ENCODE measurements around the gene PI4KB. TPM values are rescaled to one million over a fixed set of nuclear protein-coding genes. Genes with fewer than 3 reads are reported as not detected.
A peak's percentile ranks its signal among the peaks of the same experiment; 100 is the strongest.

PI4KB gene
- total and polyA plus RNA-seq, 2 of the 13 experiments (the other 11 are each of a cell fraction or from before 2014, with no cell fraction given): 19.5 to 29.3 TPM

- TF ChIP-seq ZMAT5 (CRISPR knock-in tag; IDR thresholded peaks at IDR 0.05; ENCODE audit: borderline replicate concordance, low read depth): no peak
- TF ChIP-seq TAF1 (CRISPR knock-in tag; IDR thresholded peaks at IDR 0.05): peak; percentile 8; the same call in 1 of the 2 replicates
- TF ChIP-seq, protein P1, sequence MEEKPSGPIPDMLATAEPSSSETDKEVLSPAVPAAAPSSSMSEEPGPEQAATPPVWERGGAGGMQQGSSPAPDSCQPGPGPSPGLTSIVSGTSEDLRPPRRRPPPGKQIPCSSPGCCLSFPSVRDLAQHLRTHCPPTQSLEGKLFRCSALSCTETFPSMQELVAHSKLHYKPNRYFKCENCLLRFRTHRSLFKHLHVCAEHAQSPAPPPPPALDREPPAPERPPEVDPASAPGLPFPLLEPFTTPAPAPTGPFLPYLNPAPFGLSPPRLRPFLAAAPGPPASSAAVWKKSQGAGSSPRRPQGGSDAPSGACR (CRISPR knock-in tag; IDR thresholded peaks at IDR 0.05): no peak
- no peak for TF ChIP-seq PPARG (CRISPR knock-in tag; conservative IDR thresholded peaks at IDR 0.05)
- TF ChIP-seq ETV6 (CRISPR knock-in tag; conservative IDR thresholded peaks at IDR 0.05): no peak
- no peak for TF ChIP-seq STAT5B (CRISPR knock-in tag; IDR thresholded peaks at IDR 0.05)
- no peak for TF ChIP-seq IRX3 (CRISPR knock-in tag; IDR thresholded peaks at IDR 0.05; ENCODE audit: borderline replicate concordance, low read depth)
- no peak for TF ChIP-seq ZC3H13 (CRISPR knock-in tag; IDR thresholded peaks at IDR 0.05)
- TF ChIP-seq, protein P2, sequence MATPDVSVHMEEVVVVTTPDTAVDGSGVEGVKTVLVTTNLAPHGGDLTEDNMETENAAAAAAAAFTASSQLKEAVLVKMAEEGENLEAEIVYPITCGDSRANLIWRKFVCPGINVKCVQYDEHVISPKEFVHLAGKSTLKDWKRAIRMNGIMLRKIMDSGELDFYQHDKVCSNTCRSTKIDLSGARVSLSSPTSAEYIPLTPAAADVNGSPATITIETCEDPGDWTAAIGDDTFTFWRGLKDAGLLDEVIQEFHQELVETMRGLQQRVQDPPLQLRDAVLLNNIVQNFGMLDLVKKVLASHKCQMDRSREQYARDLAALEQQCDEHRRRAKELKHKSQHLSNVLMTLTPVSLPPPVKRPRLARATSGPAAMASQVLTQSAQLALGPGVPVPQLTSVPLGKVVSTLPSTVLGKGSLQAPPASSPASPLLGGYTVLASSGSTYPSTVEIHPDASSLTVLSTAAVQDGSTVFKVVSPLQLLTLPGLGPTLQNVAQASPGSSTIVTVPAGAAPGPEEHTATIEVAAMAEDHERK (CRISPR knock-in tag; IDR thresholded peaks at IDR 0.05; ENCODE audit: low read depth): no peak
- TF ChIP-seq SP5 (CRISPR knock-in tag; IDR thresholded peaks at IDR 0.05; ENCODE audit: borderline replicate concordance, low read depth): no peak
- TF ChIP-seq, protein P3, sequence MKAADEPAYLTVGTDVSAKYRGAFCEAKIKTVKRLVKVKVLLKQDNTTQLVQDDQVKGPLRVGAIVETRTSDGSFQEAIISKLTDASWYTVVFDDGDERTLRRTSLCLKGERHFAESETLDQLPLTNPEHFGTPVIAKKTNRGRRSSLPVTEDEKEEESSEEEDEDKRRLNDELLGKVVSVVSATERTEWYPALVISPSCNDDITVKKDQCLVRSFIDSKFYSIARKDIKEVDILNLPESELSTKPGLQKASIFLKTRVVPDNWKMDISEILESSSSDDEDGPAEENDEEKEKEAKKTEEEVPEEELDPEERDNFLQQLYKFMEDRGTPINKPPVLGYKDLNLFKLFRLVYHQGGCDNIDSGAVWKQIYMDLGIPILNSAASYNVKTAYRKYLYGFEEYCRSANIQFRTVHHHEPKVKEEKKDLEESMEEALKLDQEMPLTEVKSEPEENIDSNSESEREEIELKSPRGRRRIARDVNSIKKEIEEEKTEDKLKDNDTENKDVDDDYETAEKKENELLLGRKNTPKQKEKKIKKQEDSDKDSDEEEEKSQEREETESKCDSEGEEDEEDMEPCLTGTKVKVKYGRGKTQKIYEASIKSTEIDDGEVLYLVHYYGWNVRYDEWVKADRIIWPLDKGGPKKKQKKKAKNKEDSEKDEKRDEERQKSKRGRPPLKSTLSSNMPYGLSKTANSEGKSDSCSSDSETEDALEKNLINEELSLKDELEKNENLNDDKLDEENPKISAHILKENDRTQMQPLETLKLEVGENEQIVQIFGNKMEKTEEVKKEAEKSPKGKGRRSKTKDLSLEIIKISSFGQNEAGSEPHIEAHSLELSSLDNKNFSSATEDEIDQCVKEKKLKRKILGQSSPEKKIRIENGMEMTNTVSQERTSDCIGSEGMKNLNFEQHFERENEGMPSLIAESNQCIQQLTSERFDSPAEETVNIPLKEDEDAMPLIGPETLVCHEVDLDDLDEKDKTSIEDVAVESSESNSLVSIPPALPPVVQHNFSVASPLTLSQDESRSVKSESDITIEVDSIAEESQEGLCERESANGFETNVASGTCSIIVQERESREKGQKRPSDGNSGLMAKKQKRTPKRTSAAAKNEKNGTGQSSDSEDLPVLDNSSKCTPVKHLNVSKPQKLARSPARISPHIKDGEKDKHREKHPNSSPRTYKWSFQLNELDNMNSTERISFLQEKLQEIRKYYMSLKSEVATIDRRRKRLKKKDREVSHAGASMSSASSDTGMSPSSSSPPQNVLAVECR (CRISPR knock-in tag; IDR thresholded peaks at IDR 0.05; ENCODE audit: borderline replicate concordance): peak; percentile 73; the same call in 1 of the 2 replicates
- TF ChIP-seq, protein P4, sequence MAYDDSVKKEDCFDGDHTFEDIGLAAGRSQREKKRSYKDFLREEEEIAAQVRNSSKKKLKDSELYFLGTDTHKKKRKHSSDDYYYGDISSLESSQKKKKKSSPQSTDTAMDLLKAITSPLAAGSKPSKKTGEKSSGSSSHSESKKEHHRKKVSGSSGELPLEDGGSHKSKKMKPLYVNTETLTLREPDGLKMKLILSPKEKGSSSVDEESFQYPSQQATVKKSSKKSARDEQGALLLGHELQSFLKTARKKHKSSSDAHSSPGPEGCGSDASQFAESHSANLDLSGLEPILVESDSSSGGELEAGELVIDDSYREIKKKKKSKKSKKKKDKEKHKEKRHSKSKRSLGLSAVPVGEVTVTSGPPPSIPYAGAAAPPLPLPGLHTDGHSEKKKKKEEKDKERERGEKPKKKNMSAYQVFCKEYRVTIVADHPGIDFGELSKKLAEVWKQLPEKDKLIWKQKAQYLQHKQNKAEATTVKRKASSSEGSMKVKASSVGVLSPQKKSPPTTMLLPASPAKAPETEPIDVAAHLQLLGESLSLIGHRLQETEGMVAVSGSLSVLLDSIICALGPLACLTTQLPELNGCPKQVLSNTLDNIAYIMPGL (CRISPR knock-in tag; IDR thresholded peaks at IDR 0.05; ENCODE audit: borderline replicate concordance in 1 of 2, low read depth in 1 of 2): peak in 1 of 2 experiments; percentile 57; a peak in 1 of 4 replicates
- peak; percentile 76 for TF ChIP-seq MAX (IDR thresholded peaks at IDR 0.05)
- TF ChIP-seq ZNF788 (CRISPR knock-in tag; IDR thresholded peaks at IDR 0.05; ENCODE audit: borderline replicate concordance): peak; percentile 63; the same call in 1 of the 2 replicates
- TF ChIP-seq ZNF24 (IDR thresholded peaks at IDR 0.05): no peak
- TF ChIP-seq GATAD1 (CRISPR knock-in tag; IDR thresholded peaks at IDR 0.05): no peak
These were observed 19.7 kb upstream of the PI4KB start, which contains the start of gene RFX5 (continued) for GRCh38 chr1:151346769-151347522.

All from HepG2 (cell line).